SK-N-SH treated with all-trans-retinoic acid at 6 μM for 48 hours (cell line): ENCODE results near the gene CCM2.
"Not testable (repeated sequence)": the region's sequence is repeated elsewhere in the genome, so short reads cannot be mapped to it uniquely, and the experiment has no call there.

Experiments
- ARNTL ChIP-seq: fragments of 450-650 bp; formaldehyde crosslinking; IDR thresholded peaks from 2 replicates; pipeline ENCODE4 v1.5.0; 2020; ENCODE audit warnings: low read depth, mild to moderate bottlenecking, moderate library complexity, borderline replicate concordance
- CSDC2 ChIP-seq: fragments of 250-450 bp; sonication (Bioruptor Pico); IDR thresholded peaks from 2 replicates; pipeline ENCODE4 v1.5.0; 2020; ENCODE audit warnings: mild to moderate bottlenecking, moderate library complexity
- GLIS3 ChIP-seq: fragments of 250-450 bp; sonication (Bioruptor Pico); IDR thresholded peaks from 2 replicates; pipeline ENCODE4 v1.5.0; 2020; ENCODE audit warnings: mild to moderate bottlenecking, moderate library complexity
- ISL1 ChIP-seq: fragments of 250-450 bp; sonication (Bioruptor Pico); IDR thresholded peaks from 2 replicates; pipeline ENCODE4 v2.1.2; 2022; ENCODE audit warnings: mild to moderate bottlenecking, moderate library complexity
- PPARA ChIP-seq: fragments of 250-450 bp; sonication (Bioruptor Pico); IDR thresholded peaks from 2 replicates; pipeline ENCODE4 v1.5.0; 2020; ENCODE audit warnings: mild to moderate bottlenecking, borderline replicate concordance
- TCF4 ChIP-seq: fragments of 250-450 bp; sonication (Bioruptor Pico); IDR thresholded peaks from 2 replicates; pipeline ENCODE4 v1.8.0; 2021; ENCODE audit warnings: mild to moderate bottlenecking, moderate library complexity, borderline replicate concordance
- TOX ChIP-seq: fragments of 250-450 bp; sonication (Bioruptor Pico); IDR thresholded peaks from 2 replicates; pipeline ENCODE4 v1.8.0; 2021; ENCODE audit warnings: mild to moderate bottlenecking, moderate library complexity, borderline replicate concordance
- ZC3H10 ChIP-seq: fragments of 250-450 bp; sonication (Bioruptor Pico); IDR thresholded peaks from 2 replicates; pipeline ENCODE4 v1.5.1; 2021; ENCODE audit warnings: mild to moderate bottlenecking, moderate library complexity
- ZFP3 ChIP-seq: fragments of 250-450 bp; sonication (Bioruptor Pico); IDR thresholded peaks from 2 replicates; pipeline ENCODE4 v1.5.0; 2020; ENCODE audit warnings: mild to moderate bottlenecking, moderate library complexity
- ZFP30 ChIP-seq: fragments of 450-650 bp; formaldehyde crosslinking; IDR thresholded peaks from 2 replicates; pipeline ENCODE4 v1.5.0; 2022; ENCODE audit warnings: mild to moderate bottlenecking, moderate library complexity
- ZNF70 ChIP-seq: fragments of 450-650 bp; formaldehyde crosslinking; IDR thresholded peaks from 2 replicates; pipeline ENCODE4 v1.5.0; 2020; ENCODE audit warnings: mild to moderate bottlenecking, moderate library complexity
- ZNF8 ChIP-seq: fragments of 450-650 bp; formaldehyde crosslinking; IDR thresholded peaks from 2 replicates; pipeline ENCODE4 v1.5.0; 2020; ENCODE audit warnings: mild to moderate bottlenecking, moderate library complexity
- TF ChIP-seq, protein P1 (sequence below): fragments of 250-450 bp; sonication (Bioruptor Pico); IDR thresholded peaks from 2 replicates; pipeline ENCODE4 v1.8.0; 2021; ENCODE audit warnings: low read depth, mild to moderate bottlenecking, moderate library complexity, borderline replicate concordance
- TF ChIP-seq, protein P2 (sequence below): fragments of 250-450 bp; sonication (Bioruptor Pico); IDR thresholded peaks from 2 replicates; pipeline ENCODE4 v1.5.1; 2020; ENCODE audit warnings: low read depth, mild to moderate bottlenecking, moderate library complexity

DNA sequence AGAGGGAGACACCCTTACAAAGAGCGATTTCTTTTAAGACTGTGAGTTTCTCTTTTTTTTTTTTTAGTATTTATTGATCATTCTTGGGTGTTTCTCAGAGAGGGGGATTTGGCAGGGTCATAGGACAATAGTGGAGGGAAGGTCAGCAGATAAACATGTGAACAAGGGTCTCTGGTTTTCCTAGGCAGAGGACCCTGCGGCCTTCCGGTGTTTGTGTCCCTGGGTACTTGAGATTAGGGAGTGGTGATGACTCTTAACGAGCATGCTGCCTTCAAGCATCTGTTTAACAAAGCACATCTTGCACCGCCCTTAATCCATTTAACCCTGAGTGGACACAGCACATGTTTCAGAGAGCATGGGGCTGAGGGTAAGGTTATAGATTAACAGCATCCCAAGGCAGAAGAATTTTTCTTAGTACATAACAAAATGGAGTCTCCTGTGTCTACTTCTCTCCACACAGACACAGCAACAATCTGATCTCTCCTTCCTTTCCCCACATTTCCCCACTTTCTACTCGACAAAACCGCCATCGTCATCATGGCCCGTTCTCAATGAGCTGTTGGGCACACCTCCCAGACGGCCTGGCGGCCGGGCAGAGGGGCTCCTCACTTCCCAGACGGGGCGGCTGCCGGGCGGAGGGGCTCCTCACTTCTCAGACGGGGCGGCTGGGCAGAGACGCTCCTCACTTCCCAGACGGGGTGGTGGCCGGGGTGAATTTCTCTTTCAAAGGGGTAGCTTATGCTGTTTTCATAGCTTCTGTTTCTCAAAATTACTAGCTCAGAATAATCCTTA lies 7.8 kb upstream of the CCM2 start:
- TF ChIP-seq TOX; CSDC2 (CRISPR knock-in tag); TCF4 (CRISPR knock-in tag); PPARA (CRISPR knock-in tag); ARNTL; ZNF8 (CRISPR knock-in tag); ZNF70 (CRISPR knock-in tag); ISL1; ZFP3 (CRISPR knock-in tag); ZC3H10; ZFP30 (CRISPR knock-in tag); GLIS3 (CRISPR knock-in tag): not testable (repeated sequence)
- TF ChIP-seq, protein P1, sequence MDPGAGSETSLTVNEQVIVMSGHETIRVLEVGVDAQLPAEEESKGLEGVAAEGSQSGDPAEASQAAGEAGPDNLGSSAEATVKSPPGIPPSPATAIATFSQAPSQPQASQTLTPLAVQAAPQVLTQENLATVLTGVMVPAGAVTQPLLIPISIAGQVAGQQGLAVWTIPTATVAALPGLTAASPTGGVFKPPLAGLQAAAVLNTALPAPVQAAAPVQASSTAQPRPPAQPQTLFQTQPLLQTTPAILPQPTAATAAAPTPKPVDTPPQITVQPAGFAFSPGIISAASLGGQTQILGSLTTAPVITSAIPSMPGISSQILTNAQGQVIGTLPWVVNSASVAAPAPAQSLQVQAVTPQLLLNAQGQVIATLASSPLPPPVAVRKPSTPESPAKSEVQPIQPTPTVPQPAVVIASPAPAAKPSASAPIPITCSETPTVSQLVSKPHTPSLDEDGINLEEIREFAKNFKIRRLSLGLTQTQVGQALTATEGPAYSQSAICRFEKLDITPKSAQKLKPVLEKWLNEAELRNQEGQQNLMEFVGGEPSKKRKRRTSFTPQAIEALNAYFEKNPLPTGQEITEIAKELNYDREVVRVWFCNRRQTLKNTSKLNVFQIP (CRISPR knock-in tag), result not testable (repeated sequence)
- TF ChIP-seq, protein P2, sequence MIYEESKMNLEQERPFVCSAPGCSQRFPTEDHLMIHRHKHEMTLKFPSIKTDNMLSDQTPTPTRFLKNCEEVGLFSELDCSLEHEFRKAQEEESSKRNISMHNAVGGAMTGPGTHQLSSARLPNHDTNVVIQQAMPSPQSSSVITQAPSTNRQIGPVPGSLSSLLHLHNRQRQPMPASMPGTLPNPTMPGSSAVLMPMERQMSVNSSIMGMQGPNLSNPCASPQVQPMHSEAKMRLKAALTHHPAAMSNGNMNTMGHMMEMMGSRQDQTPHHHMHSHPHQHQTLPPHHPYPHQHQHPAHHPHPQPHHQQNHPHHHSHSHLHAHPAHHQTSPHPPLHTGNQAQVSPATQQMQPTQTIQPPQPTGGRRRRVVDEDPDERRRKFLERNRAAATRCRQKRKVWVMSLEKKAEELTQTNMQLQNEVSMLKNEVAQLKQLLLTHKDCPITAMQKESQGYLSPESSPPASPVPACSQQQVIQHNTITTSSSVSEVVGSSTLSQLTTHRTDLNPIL (CRISPR knock-in tag), result not testable (repeated sequence)
